A549 (cell line): Measurements from ENCODE around the gene SP2. TPM values are rescaled to one million over a fixed set of nuclear protein-coding genes. Genes with fewer than 3 reads are reported as not detected.
A peak's percentile ranks its signal among the peaks of the same experiment; 100 is the strongest.

Experiments
- ATAC-seq, 2 experiments: fragments of 200-7000 bp in 1 of 2; fragments of >200 bp in 1 of 2; cut with Nextera tagmentation in 1 of 2; cut with Tn5 transposase in 1 of 2; 3 replicates each; pipeline versions ENCODE4 v1.8.0 to v1.9.1; 2018 to 2020; ENCODE audit warnings: mild to moderate bottlenecking in 1 of 2, moderate library complexity in 1 of 2
- CTCF ChIA-PET: fragments of 300-600 bp; sonication (Branson Sonifier 250); formaldehyde crosslinking; extraction: SDS; loops from one replicate; lab custom pipeline; 2021; ENCODE audit warnings: antibody characterized with exemption, inconsistent platforms; lab: Yijun Ruan, JAX
- POLR2A ChIA-PET: fragments of 350-600 bp; formaldehyde crosslinking; extraction: SDS; loops from one replicate; lab custom pipeline; 2021; ENCODE audit warnings: antibody characterized with exemption, inconsistent platforms; lab: Yijun Ruan, JAX
- DNase-seq, 2 experiments: peaks; one replicate each; pipeline versions ENCODE4 v3.0.0 to v3.0.0-alpha.2; 2011 to 2016; ENCODE audit warnings: low read depth in 1 of 2, low spot score in 1 of 2
- FAIRE-seq: peaks from 2 replicates; lab custom pipeline; 2011; peaks lifted over from hg19 to GRCh38; lab: Jason Lieb, UNC
- H3K27ac ChIP-seq, 2 experiments: fragments of >200 bp; sonication (Bioruptor Twin); formaldehyde crosslinking; 3 replicates each; pipeline ENCODE4 v1.5.1; 2016 to 2017
- H3K4me1 ChIP-seq: fragments of >200 bp; sonication (Bioruptor Twin); formaldehyde crosslinking; 3 replicates; pipeline ENCODE4 v1.6.1; 2016
- H3K4me2 ChIP-seq: fragments of >200 bp; sonication (Bioruptor Twin); formaldehyde crosslinking; 3 replicates; pipeline ENCODE4 v1.6.1; 2016
- H3K4me3 ChIP-seq: fragments of >200 bp; sonication (Bioruptor Twin); formaldehyde crosslinking; 3 replicates; pipeline ENCODE4 v1.5.1; 2016
- H3K9me3 ChIP-seq: fragments of >200 bp; sonication (Bioruptor Twin); formaldehyde crosslinking; 3 replicates; pipeline ENCODE4 v1.6.1; 2016
- CBX2 ChIP-seq: fragments of 200-600 bp; sonication (generic); IDR thresholded peaks from 2 replicates; pipeline ENCODE4 v1.6.1; 2016; ENCODE audit warnings: low read depth, mild to moderate bottlenecking, borderline replicate concordance
- CHD4 ChIP-seq: fragments of 200-600 bp; sonication (generic); IDR thresholded peaks from 2 replicates; pipeline ENCODE4 v1.6.1; 2016; ENCODE audit warnings: antibody characterized with exemption, mild to moderate bottlenecking, borderline replicate concordance
- EHF ChIP-seq: fragments of 250-450 bp; sonication (Bioruptor Pico); IDR thresholded peaks from 2 replicates; pipeline ENCODE4 v1.5.0; 2020; ENCODE audit warnings: mild to moderate bottlenecking
- ESRRA ChIP-seq: fragments of 150-350 bp; IDR thresholded peaks from 2 replicates; pipeline ENCODE4 v1.6.1; 2014; ENCODE audit warnings: mild to moderate bottlenecking, low read length, borderline replicate concordance
- FOSB ChIP-seq: fragments of 250-450 bp; sonication (Bioruptor Pico); IDR thresholded peaks from 2 replicates; pipeline ENCODE4 v1.5.0; 2020; ENCODE audit warnings: mild to moderate bottlenecking, moderate library complexity
- FOSL2 ChIP-seq, 2 experiments: fragments of 450-650 bp in 1 of 2; fragments of >200 bp in 1 of 2; sonication (Bioruptor Twin) in 1 of 2; formaldehyde crosslinking; IDR thresholded peaks; 2 replicates each; pipeline versions ENCODE4 v1.5.0 to v1.6.1; 2016 to 2020; ENCODE audit warnings: mild to moderate bottlenecking in 1 of 2, moderate library complexity in 1 of 2
- FOXS1 ChIP-seq: fragments of 250-450 bp; sonication (Bioruptor Pico); IDR thresholded peaks from 2 replicates; pipeline ENCODE4 v1.5.0; 2020; ENCODE audit warnings: mild to moderate bottlenecking, moderate library complexity
- HOXB5 ChIP-seq: fragments of 250-450 bp; sonication (Bioruptor Pico); IDR thresholded peaks from 2 replicates; pipeline ENCODE4 v1.5.0; 2020; ENCODE audit warnings: mild to moderate bottlenecking, moderate library complexity
- JUN ChIP-seq, 2 experiments: fragments of >200 bp; sonication (Bioruptor Twin); formaldehyde crosslinking; IDR thresholded peaks; 2 replicates in 1 of 2; 3 replicates in 1 of 2; pipeline ENCODE4 v1.6.1; 2016 to 2017
- KDM1A ChIP-seq: fragments of 200-600 bp; sonication (generic); IDR thresholded peaks from 2 replicates; pipeline ENCODE4 v1.6.1; 2016; ENCODE audit warnings: low read depth, mild to moderate bottlenecking
- KDM5A ChIP-seq: fragments of 200-600 bp; sonication (generic); IDR thresholded peaks from 2 replicates; pipeline ENCODE4 v1.6.1; 2016; ENCODE audit warnings: antibody characterized with exemption, mild to moderate bottlenecking
- POLR2AphosphoS2 ChIP-seq: conservative IDR thresholded peaks from 2 replicates; pipeline ENCODE4 v1.6.1; 2012; ENCODE audit warnings: low read length, improper control_type of control experiment, inconsistent platforms
- RAD21 ChIP-seq, 2 experiments: fragments of >200 bp in 1 of 2; sonication (Bioruptor Twin) in 1 of 2; formaldehyde crosslinking in 1 of 2; IDR thresholded peaks in 1 of 2; conservative IDR thresholded peaks in 1 of 2; 2 replicates in 1 of 2; 3 replicates in 1 of 2; pipeline ENCODE4 v1.6.1; 2012 to 2018; ENCODE audit warnings: inconsistent platforms in 1 of 2
- RFX5 ChIP-seq: fragments of 450-650 bp; IDR thresholded peaks from 2 replicates; pipeline ENCODE4 v1.7.1; 2014; ENCODE audit warnings: antibody characterized with exemption, mild to moderate bottlenecking, moderate library complexity
- SMC3 ChIP-seq: fragments of >200 bp; sonication (Bioruptor Twin); formaldehyde crosslinking; IDR thresholded peaks from 3 replicates; pipeline ENCODE4 v1.6.1; 2018; ENCODE audit warnings: inconsistent platforms
- WGBS: methylation state at CpG from one replicate; pipeline ENCODE4 v1.1.6; 2017; ENCODE audit errors: missing lambda C conversion rate; 5-methylcytosine and 5-hydroxymethylcytosine counted together
- polyA plus RNA-seq, 4 experiments: library from polyadenylated mRNA; depleted of rRNA in 3 of 4; stranded (reverse); fragments of >200 nt; fragmentation: RNase III in 1 of 4; extraction: RNeasy Plus Mini Kit Qiagen cat#74134 plus additional on column Dnase treatment in 1 of 4; gene quantifications; 2 replicates in 3 of 4; 3 replicates in 1 of 4; pipeline ENCODE4 v1.2.3, GENCODE V29; 2011 to 2017
- TF ChIP-seq, protein P1 (sequence below): fragments of 450-650 bp; IDR thresholded peaks from 2 replicates; pipeline ENCODE4 v1.6.1; 2014; ENCODE audit warnings: antibody characterized with exemption
- TF ChIP-seq, protein P2 (sequence below): fragments of >200 bp; sonication (Bioruptor Twin); formaldehyde crosslinking; IDR thresholded peaks from 3 replicates; pipeline ENCODE4 v1.5.1; 2016
- TF ChIP-seq, protein P3 (sequence below): fragments of >200 bp; sonication (Bioruptor Twin); formaldehyde crosslinking; IDR thresholded peaks from 2 replicates; pipeline ENCODE4 v1.6.1; 2016

SP2 gene
- polyA plus RNA-seq, 2 of the 4 experiments (the other 2 are of a cell fraction), result 6.2 to 11.6 TPM

DNA sequence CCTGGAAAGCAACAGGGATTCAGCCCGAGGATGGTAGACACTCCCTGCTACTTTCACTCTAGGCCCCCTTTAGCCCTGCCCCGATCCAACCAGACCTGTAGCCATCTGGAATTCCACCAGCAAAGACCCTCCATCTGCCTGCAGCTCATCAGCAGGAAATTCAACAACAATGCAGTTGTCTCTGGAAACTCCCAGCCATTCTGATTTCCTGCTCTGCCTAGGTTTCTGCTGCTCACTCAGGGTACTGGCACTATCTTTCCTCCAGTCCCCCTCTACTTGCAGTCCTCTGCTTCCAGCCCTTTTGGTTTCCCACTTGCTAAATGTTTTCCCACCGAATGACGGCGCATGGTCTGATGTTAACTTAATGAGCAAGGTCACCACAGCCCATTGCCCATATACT lies 42.4 kb upstream of the SP2 start:
- CTCF ChIA-PET, result interaction anchor here (1.3 to 36.3 kb wide), 4 partner anchors 8 to 244 kb away, joined by 3 to 1860 read pairs (median 304); partner anchors contain the start of genes SCRN2, SP2 and SP6
- ATAC-seq, result no peak
- TF ChIP-seq FOSL2 (IDR thresholded peaks at IDR 0.05) (no peak), FOSL2 (CRISPR knock-in tag; IDR thresholded peaks at IDR 0.05) (no peak)
- TF ChIP-seq, all 56 proteins: peak for 0
- FAIRE-seq (no peak), DNase-seq (no peak)
- 47% methylated on average over 5 of the region's 5 CpGs for WGBS
- no peak overlapping the region for H3K4me2 ChIP-seq
- no peak overlapping the region for H3K27ac ChIP-seq
- POLR2A ChIA-PET, result no interaction called here
- no peak overlapping the region for H3K4me3 ChIP-seq
- H3K9me3 ChIP-seq, result no peaks in the 10 kb centered on the region
- peaks cover 16% of the 10 kb centered on the region for H3K4me1 ChIP-seq

DNA sequence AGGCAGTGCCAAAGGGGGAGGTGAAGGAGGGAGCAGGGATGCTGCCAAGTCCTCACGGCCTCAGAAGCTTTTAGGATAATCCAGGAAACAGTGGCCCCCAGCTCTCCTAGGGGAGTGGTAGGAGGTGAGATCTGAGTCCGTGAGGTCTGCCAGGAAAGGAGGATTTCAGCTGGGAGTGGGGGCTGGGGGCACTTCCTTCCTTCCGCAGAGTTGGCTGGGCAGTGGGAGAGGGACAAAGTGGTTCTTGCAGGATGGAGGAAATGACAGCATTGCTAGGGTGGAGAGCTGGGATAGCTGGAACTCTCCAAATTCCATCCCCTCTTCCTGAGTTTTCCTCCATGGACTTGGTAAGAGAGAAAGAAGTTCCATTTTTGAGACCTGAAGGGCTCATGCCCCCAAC lies 40.3 kb upstream of the SP2 start:
- H3K4me1 ChIP-seq, result peaks cover 4% of the 10 kb centered on the region; the same call in 2 of the 3 replicates
- ATAC-seq, result no peak
- POLR2A ChIA-PET, result interaction anchor here (1.2 kb wide), 1 partner anchor 40 kb away, joined by 5 read pairs; the partner anchor contains the start of gene SP2
- no peak for TF ChIP-seq FOXS1 (CRISPR knock-in tag)
- TF ChIP-seq, protein P1, sequence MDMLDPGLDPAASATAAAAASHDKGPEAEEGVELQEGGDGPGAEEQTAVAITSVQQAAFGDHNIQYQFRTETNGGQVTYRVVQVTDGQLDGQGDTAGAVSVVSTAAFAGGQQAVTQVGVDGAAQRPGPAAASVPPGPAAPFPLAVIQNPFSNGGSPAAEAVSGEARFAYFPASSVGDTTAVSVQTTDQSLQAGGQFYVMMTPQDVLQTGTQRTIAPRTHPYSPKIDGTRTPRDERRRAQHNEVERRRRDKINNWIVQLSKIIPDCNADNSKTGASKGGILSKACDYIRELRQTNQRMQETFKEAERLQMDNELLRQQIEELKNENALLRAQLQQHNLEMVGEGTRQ, result no peak
- no peak for TF ChIP-seq SMC3
- no peak for TF ChIP-seq RAD21 (conservative IDR thresholded peaks at IDR 0.05 in 1 of 2, IDR thresholded peaks at IDR 0.05 in 1 of 2)
- TF ChIP-seq KDM5A, result no peak
- TF ChIP-seq EHF (CRISPR knock-in tag), result no peak
- TF ChIP-seq, protein P2, sequence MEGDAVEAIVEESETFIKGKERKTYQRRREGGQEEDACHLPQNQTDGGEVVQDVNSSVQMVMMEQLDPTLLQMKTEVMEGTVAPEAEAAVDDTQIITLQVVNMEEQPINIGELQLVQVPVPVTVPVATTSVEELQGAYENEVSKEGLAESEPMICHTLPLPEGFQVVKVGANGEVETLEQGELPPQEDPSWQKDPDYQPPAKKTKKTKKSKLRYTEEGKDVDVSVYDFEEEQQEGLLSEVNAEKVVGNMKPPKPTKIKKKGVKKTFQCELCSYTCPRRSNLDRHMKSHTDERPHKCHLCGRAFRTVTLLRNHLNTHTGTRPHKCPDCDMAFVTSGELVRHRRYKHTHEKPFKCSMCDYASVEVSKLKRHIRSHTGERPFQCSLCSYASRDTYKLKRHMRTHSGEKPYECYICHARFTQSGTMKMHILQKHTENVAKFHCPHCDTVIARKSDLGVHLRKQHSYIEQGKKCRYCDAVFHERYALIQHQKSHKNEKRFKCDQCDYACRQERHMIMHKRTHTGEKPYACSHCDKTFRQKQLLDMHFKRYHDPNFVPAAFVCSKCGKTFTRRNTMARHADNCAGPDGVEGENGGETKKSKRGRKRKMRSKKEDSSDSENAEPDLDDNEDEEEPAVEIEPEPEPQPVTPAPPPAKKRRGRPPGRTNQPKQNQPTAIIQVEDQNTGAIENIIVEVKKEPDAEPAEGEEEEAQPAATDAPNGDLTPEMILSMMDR, result no peak
- no peak for TF ChIP-seq POLR2AphosphoS2
- no peak for TF ChIP-seq ESRRA
- TF ChIP-seq FOSB (CRISPR knock-in tag), result no peak
- TF ChIP-seq RFX5, result no peak
- no peak for TF ChIP-seq CBX2
- TF ChIP-seq CHD4, result no peak
- no peak for TF ChIP-seq HOXB5 (CRISPR knock-in tag)
- no peak for TF ChIP-seq FOSL2 (IDR thresholded peaks at IDR 0.05)
- no peak for TF ChIP-seq FOSL2 (CRISPR knock-in tag; IDR thresholded peaks at IDR 0.05)
- TF ChIP-seq, protein P3, sequence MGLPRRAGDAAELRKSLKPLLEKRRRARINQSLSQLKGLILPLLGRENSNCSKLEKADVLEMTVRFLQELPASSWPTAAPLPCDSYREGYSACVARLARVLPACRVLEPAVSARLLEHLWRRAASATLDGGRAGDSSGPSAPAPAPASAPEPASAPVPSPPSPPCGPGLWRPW, result no peak
- H3K4me2 ChIP-seq, result no peak overlapping the region
- no peak overlapping the region for H3K4me3 ChIP-seq
- no peak for FAIRE-seq
- no peak for DNase-seq
- peak overlapping the region in 1 of 2 experiments; percentile 7; a peak in 1 of 6 replicates for H3K27ac ChIP-seq
- WGBS, result 46% methylated on average over 3 of the region's 3 CpGs
- CTCF ChIA-PET, result interaction anchor here (1.2 to 36.3 kb wide), 5 partner anchors 11 to 162 kb away, joined by 4 to 1860 read pairs (median 224); partner anchors contain the start of genes SCRN2, SP2 and SP6
- no peaks in the 10 kb centered on the region for H3K9me3 ChIP-seq

DNA sequence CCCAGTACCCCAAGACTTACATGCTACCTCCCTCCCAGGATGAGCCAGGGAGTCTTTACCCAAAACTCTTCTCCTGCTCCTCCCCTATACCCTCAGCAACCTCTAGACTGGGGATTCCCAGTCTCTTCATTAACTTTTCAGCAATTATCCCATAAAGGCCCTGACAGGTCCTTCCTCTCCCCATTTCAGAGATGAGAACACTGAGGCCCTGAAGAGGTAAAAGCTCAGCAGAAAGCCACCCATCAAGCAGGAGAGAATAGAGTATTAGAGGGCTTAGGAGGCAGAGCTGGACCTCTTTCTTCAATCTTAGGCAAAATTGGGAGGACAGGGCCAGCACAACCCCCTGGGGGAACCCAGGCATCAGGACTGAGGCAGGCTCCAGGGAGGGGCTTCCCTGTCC lies 39.2 kb upstream of the SP2 start:
- POLR2A ChIA-PET, result no interaction called here
- no peaks in the 10 kb centered on the region for H3K9me3 ChIP-seq
- FAIRE-seq, result no peak
- TF ChIP-seq KDM1A (0 out of 2 replicates have a peak, but pooled peaks have one; percentile 13), JUN (IDR thresholded peaks at IDR 0.05) (no peak)
- TF ChIP-seq, all 56 proteins: peak for 1
- Histone ChIP-seq H3K4me1 (no peaks in the 10 kb centered on the region), H3K4me3 (no peak overlapping the region), H3K27ac (no peak overlapping the region), H3K4me2 (no peak overlapping the region)
- DNase-seq (no peak), ATAC-seq (no peak)
- CTCF ChIA-PET, result interaction anchor here (0.7 to 36.3 kb wide), 7 partner anchors 12 to 161 kb away, joined by 3 to 1860 read pairs (median 3); partner anchors contain the start of genes LRRC46, MRPL10, SCRN2 and SP2
